Measurements from ENCODE around the gene MS4A10.

Gene MS4A10

GRCh38 chr11:60785136-60785535, at the start of gene MS4A10:
MS4A10 (plus strand) TSS chr11:60785333; CDS start chr11:60790336, 5,003 bp downstream.
- DNase-seq: no peak

- no peak for DNase-seq
These were observed 46.0 kb upstream of the MS4A10 start for GRCh38 chr11:60739114-60739513.

- no peak for DNase-seq
These were observed 44.6 kb upstream of the MS4A10 start for GRCh38 chr11:60740573-60740972.

- DNase-seq: no peak
These were observed 43.7 kb upstream of the MS4A10 start for GRCh38 chr11:60741421-60741820.

GRCh38 chr11:60743058-60743457, 42.1 kb upstream of the MS4A10 start:
- DNase-seq: no peak

- DNase-seq: no peak
These were observed 41.0 kb upstream of the MS4A10 start for GRCh38 chr11:60744114-60744513.

- no peak for DNase-seq
These were observed 37.7 kb upstream of the MS4A10 start for GRCh38 chr11:60747359-60747873.

- DNase-seq: no peak
These were observed 36.9 kb upstream of the MS4A10 start for GRCh38 chr11:60748225-60748624.

- DNase-seq: no peak
These were observed 36.3 kb upstream of the MS4A10 start for GRCh38 chr11:60748821-60749220.

- no peak for DNase-seq
These were observed 34.2 kb upstream of the MS4A10 start for GRCh38 chr11:60750911-60751310.

- no peak for DNase-seq
These were observed 31.8 kb upstream of the MS4A10 start for GRCh38 chr11:60753309-60753708.

GRCh38 chr11:60754887-60755286, 30.2 kb upstream of the MS4A10 start:
- DNase-seq: no peak

- DNase-seq: peak; percentile 61
These were observed 28.7 kb upstream of the MS4A10 start, which contains the start of gene MS4A15 for GRCh38 chr11:60756307-60757032. MS4A15 (plus strand) TSS chr11:60756867; CDS start chr11:60763734, 6,867 bp downstream.

GRCh38 chr11:60757231-60757800, 27.8 kb upstream of the MS4A10 start:
- DNase-seq: no peak

GRCh38 chr11:60758671-60759070, 26.5 kb upstream of the MS4A10 start:
- peak; percentile 41 for DNase-seq

GRCh38 chr11:60759438-60760225, 25.5 kb upstream of the MS4A10 start:
- peak; percentile 91 for DNase-seq

GRCh38 chr11:60761436-60762190, 23.5 kb upstream of the MS4A10 start:
- peak; percentile 64 for DNase-seq

GRCh38 chr11:60762851-60763691, 22.1 kb upstream of the MS4A10 start:
- no peak for DNase-seq

- no peak for DNase-seq
These were observed 21.3 kb upstream of the MS4A10 start for GRCh38 chr11:60763692-60764369.

- no peak for DNase-seq
These were observed 20.3 kb upstream of the MS4A10 start for GRCh38 chr11:60764879-60765278.

- DNase-seq: no peak
These were observed 19.8 kb upstream of the MS4A10 start for GRCh38 chr11:60765355-60765754.

All from MV-4-11 (cell line).